Duodenal mucosa (tissue), 2 donors: ENCODE results near the gene PRICKLE2.

Source experiments
- H3K27ac ChIP-seq: one replicate; pipeline ENCODE4 v1.7.0; 2013; ENCODE audit warnings: low read depth, low read length
- H3K27me3 ChIP-seq, 2 donors: one replicate each; pipeline ENCODE4 v1.7.0; 2013; ENCODE audit warnings: low read length in 2 of 2, control low read depth in 1 of 2; ENCODE audit not compliant: insufficient read depth in 2 of 2, control insufficient read depth in 1 of 2
- H3K36me3 ChIP-seq, 2 donors: one replicate each; pipeline ENCODE4 v1.7.0; 2013; ENCODE audit warnings: low read length in 2 of 2, control low read depth in 1 of 2; ENCODE audit not compliant: insufficient read depth in 2 of 2, control insufficient read depth in 1 of 2
- H3K4me1 ChIP-seq, 2 donors: one replicate each; pipeline ENCODE4 v1.7.0; 2013; ENCODE audit warnings: low read length in 2 of 2, control low read depth in 1 of 2; ENCODE audit not compliant: insufficient read depth in 2 of 2, control insufficient read depth in 1 of 2
- H3K4me3 ChIP-seq, 2 donors: one replicate each; pipeline ENCODE4 v1.7.0; 2013; ENCODE audit warnings: low read length in 2 of 2, low read depth in 1 of 2
- H3K9ac ChIP-seq, 2 donors: one replicate each; pipeline ENCODE4 v1.7.0; 2013; ENCODE audit warnings: low read length in 2 of 2, low read depth in 1 of 2
- H3K9me3 ChIP-seq, 2 donors: one replicate each; pipeline ENCODE4 v1.7.0; 2013; ENCODE audit warnings: low read length in 2 of 2, control low read depth in 1 of 2; ENCODE audit not compliant: control insufficient read depth in 1 of 2

PRICKLE2 gene

DNA sequence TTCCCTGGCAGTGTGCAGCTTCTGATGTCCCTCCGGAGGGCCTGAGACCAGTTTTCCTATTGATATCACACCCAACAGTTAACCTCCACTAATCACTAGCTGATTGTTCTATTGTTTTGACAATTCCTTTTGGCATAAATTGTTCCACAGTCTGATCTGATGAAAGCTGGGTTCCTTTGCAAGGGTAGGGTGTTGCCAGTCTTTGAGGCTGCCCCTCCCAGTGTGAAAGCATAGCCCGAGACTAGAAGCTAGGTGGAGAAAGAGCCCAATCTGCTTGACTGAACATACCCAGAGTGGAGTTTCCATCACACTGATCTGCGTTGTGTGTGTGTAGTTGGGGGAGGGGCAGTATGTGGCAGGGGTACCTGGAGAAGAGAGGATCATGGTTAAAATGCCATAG, 10.3 kb upstream of the PRICKLE2 start:
- Histone ChIP-seq H3K9ac (no peak overlapping the region), H3K27me3 (no peaks in the 10 kb centered on the region), H3K4me1 (peaks cover 0 to 11% of the 10 kb centered on the region in 2 donors), H3K9me3 (no peaks in the 10 kb centered on the region), H3K4me3 (no peak overlapping the region), H3K36me3 (no peaks in the 10 kb centered on the region), H3K27ac (no peak overlapping the region)

DNA sequence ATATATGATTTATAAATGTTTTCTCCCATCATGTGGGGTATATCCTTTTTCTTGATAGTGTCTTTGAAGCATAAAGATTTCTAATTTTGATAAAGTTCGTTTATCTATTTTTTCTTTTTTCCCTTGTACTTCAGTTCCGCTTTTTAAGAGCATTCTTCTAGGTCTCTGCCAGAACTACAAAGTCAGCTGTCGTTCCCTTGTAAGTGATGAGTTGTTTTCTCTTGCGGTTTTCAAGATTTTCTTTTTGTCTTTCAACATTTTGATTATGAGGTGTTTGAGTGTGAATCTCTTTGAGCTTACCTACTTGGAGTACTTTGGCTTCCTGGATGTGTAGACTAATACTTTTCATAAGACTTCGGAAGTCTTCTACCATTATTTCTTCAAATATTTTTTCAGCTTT, 9.3 kb upstream of the PRICKLE2 start:
- Histone ChIP-seq H3K9me3 (no peaks in the 10 kb centered on the region), H3K27me3 (no peaks in the 10 kb centered on the region), H3K36me3 (no peaks in the 10 kb centered on the region), H3K27ac (no peak overlapping the region), H3K4me3 (no peak overlapping the region), H3K9ac (no peak overlapping the region), H3K4me1 (peaks cover 0 to 11% of the 10 kb centered on the region in 2 donors)

DNA sequence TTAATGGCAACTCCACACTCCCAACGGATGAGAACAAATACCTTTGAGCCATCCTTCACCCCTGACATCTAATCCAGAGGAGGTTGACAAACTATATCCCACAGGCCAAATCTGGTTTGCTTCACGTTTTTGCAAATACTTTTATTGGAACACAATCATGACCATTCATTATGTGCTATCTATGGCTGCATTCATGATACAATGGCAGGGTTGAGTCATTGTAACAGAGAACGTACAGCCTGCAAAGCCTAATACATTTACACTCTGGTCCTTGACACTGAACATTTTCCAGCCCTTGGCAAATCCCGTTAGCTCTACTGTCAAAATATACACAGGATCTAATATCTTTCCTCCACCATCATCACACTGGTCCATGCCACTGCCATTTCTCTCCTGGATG, 7.6 kb upstream of the PRICKLE2 start:
- Histone ChIP-seq H3K9ac (no peak overlapping the region), H3K4me3 (no peak overlapping the region), H3K27me3 (no peaks in the 10 kb centered on the region), H3K27ac (no peak overlapping the region), H3K4me1 (no peaks in the 10 kb centered on the region), H3K9me3 (no peaks in the 10 kb centered on the region), H3K36me3 (no peaks in the 10 kb centered on the region)

DNA sequence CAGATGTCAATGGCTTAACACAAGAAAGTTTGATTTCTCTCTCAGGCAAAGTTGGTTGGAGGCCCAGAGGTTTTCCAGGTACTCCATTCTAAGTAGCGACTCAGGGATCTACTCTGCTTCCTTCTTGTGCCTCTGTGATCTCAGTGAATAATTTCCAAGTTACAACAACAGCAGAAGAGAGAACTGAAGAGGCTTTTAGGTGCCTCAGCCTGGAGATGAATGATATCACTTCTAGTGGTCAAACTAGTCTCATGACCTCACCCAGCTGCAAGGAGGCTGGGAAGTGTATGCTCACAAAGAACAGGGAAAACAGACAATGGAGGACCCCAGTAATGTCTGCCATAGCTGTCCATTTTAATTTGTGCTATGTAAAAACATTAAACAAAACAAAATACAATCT, 4.6 kb upstream of the PRICKLE2 start:
- no peaks in the 10 kb centered on the region for H3K9me3 ChIP-seq
- no peaks in the 10 kb centered on the region for H3K27me3 ChIP-seq
- no peak overlapping the region for H3K27ac ChIP-seq
- peaks cover 4 to 11% of the 10 kb centered on the region in 2 donors for H3K4me1 ChIP-seq
- no peak overlapping the region for H3K4me3 ChIP-seq
- no peaks in the 10 kb centered on the region for H3K36me3 ChIP-seq
- no peak overlapping the region for H3K9ac ChIP-seq

DNA sequence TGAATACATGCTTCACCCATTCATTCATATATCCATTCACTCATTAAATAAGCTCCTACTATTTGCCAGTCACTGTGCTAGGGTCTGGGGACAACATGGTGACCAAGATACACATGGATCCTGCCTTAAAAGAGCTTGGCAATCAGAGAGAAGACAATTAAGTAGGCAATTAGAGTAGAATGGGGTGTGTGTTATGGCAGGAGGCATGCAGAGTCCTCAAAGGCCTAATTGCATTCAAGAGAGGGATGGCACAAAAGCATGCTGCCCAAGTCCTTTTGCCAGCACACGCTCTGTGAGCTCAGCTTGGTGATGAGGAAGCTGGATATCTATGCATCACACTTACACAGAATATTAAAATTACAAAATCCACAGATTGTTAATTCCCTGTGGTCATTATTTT, 2.8 kb upstream of the PRICKLE2 start:
- H3K36me3 ChIP-seq = no peaks in the 10 kb centered on the region
- H3K27me3 ChIP-seq = no peaks in the 10 kb centered on the region
- H3K4me1 ChIP-seq = peaks cover 4 to 12% of the 10 kb centered on the region in 2 donors
- H3K27ac ChIP-seq = no peak overlapping the region
- no peak overlapping the region for H3K9ac ChIP-seq
- H3K4me3 ChIP-seq = no peak overlapping the region
- H3K9me3 ChIP-seq = no peaks in the 10 kb centered on the region

DNA sequence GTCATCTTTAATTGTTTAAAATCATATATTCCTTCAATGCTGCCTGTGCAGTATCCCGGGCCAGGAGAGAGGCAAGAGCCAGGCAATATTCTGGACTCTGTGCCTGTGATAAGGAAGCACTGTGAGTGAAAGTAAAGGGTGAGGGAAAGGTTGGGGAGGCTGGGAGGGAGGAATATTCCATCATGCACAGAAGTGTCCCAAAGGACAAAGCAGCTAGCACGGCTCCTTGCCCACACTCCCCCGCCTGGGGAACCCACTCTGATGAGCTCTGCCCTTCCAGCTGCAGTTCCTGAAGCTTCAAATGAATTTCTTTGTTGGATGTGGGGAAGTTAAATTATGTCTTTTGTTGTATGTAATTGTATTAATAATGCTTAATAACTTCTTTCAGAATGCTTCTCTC, 1.5 kb upstream of the PRICKLE2 start:
- peaks cover 4 to 12% of the 10 kb centered on the region in 2 donors for H3K4me1 ChIP-seq
- H3K27me3 ChIP-seq = no peaks in the 10 kb centered on the region

DNA sequence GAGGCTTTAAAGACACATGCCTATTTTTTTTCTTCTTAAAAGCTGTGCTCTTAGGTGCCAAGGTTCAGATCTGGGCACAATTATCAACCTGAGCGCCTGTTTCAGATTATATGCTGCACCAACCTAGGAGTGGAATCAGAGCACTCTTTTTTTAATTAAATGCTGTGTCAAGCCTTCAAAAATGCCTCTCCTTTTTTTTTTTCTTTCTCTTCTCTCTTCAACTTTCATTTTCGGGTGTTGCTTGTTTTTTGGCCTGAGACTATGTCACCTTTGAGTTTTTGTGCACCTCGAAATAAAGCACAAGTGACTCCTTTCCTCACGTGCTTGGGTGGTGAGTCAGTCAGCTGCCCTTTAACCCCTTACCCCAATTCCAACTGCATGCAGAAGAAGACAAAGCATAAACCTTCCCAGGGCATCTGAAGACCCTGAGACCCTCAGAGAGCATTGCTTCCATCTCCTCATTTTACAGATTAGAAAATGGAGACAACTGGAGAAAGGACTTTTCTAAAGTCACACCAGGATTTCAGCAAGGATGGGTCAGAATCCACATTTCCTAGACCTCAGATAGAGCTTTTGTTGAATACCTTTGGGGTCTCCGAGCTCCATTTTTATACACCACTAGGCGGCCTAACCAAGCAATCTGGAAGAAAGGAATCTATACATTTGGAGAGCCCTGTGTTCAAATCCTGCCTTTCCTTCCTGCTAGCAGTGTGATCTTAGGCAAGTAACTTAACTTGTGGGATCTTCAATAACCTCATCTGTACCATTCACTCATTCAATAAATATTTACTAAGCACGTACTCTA, 631 bp upstream of the PRICKLE2 start:
- Histone ChIP-seq H3K36me3 (no peaks in the 10 kb centered on the region), H3K9ac (no peak overlapping the region), H3K27ac (no peak overlapping the region), H3K9me3 (no peaks in the 10 kb centered on the region), H3K4me1 (peaks cover 4 to 12% of the 10 kb centered on the region in 2 donors), H3K4me3 (peak overlapping the region; percentile 24 to 49), H3K27me3 (no peaks in the 10 kb centered on the region)

More for the DNA sequence above, 1.5 kb upstream of the PRICKLE2 start:
- Histone ChIP-seq H3K9ac (no peak overlapping the region), H3K9me3 (no peaks in the 10 kb centered on the region), H3K27ac (no peak overlapping the region), H3K36me3 (no peaks in the 10 kb centered on the region), H3K4me3 (no peak overlapping the region)

DNA sequence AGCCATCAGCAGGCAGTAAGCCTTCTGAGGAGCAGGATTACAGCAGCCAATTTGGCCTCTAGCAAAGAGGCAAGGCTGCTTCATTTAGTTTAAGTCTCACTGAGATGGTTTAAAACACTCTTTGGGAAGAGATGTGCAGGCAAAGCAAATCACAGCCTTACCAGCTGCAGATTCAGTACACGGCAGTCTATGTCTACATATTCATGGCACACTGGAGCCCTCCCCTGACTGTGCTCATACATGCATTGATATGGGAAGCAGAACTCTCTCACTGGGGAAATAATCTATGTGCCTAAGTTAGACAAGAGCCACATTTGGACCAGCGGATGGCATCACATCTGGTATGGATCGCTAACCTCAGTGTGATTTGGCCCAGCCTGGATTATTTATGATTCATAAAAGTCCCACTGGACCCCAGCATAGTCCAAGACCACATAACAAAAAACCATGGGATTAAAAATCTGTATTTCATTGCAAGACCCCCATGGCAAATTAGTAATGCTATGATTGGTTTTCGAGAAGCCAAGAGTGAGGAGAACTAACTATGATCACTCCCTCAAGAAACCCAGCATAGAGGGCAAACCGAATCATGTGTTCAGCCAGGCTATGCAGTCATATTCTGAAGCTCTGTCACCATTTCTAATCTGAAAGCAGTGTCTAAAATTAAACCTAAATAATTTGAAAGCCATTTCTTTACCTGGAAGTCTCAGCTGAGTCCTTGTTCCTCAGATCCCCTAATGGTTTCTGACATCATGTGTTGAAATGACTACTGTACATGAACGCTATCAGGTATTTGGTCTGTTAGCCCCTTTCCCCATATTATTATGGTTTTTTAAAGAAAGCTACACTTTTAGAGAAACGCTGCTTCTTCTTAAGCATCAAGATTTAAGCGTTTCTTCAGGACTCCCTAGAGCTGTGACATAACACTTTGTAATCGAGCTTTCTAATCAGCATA, 1.2 kb downstream of the PRICKLE2 start:
- Histone ChIP-seq H3K4me1 (peaks cover 8 to 12% of the 10 kb centered on the region in 2 donors), H3K27me3 (no peaks in the 10 kb centered on the region), H3K9ac (peak overlapping the region in 1 of 2 donors; percentile 20), H3K36me3 (no peaks in the 10 kb centered on the region), H3K4me3 (peak overlapping the region in 1 of 2 donors; percentile 49), H3K27ac (no peak overlapping the region), H3K9me3 (no peaks in the 10 kb centered on the region)

DNA sequence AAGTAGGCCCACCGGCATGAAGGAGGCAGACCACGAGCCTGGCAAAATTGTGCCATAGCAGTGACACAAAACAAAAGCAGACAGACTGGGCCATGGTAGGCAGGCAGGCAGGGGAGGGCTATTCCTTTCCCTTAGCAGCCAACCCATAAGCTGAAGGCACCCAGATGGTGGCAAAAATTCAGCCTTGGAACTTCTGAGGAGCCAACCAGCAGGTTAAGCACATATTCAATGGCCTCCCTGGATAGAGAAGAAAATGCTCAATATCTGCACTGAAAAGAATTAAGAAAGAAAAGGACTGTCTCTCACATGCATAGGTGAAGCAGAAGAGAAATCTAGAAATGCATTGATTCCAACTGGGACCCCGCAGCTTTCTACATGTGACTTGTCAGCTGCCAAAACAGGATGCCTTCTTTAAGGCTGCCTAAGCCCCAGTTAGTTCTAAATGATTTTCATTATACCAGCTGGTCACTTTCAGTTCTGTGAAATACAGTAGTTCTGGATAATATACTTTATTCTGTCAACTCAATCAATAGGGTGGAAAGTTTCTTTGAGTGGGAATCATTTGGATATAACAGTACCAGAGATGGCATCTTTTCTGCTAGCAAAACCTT, 2.7 kb downstream of the PRICKLE2 start:
- Histone ChIP-seq H3K36me3 (no peaks in the 10 kb centered on the region), H3K27ac (no peak overlapping the region), H3K4me3 (no peak overlapping the region), H3K9me3 (no peaks in the 10 kb centered on the region), H3K4me1 (peaks cover 8 to 12% of the 10 kb centered on the region in 2 donors), H3K9ac (no peak overlapping the region), H3K27me3 (no peaks in the 10 kb centered on the region)
